Measurements from ENCODE around the gene LRMDA.

The LRMDA gene

DNA sequence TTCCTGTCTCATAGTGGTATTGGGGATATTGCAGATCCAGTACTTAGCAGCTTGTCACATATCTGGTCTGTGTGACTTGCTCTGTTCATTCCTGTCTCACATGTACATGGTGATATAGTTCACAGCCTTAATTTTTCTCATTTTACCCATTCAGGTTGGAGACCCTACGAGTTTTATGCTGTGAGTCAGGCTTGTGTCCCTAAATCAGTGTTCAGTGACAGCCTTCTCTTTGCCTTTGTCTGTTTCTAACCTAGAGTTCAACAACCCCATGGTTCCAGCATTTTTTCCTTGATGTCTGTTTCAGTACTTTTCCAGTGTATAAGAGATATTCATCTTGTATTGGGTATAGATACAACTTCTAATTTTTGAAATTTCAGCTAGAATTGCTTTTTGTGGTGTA, 1016.2 kb downstream of the LRMDA start:
- no peak overlapping the region for H3K4me2 ChIP-seq (ENCODE audit: low read depth, low read length, poor library complexity, severe bottlenecking)
- TF ChIP-seq, protein P1, sequence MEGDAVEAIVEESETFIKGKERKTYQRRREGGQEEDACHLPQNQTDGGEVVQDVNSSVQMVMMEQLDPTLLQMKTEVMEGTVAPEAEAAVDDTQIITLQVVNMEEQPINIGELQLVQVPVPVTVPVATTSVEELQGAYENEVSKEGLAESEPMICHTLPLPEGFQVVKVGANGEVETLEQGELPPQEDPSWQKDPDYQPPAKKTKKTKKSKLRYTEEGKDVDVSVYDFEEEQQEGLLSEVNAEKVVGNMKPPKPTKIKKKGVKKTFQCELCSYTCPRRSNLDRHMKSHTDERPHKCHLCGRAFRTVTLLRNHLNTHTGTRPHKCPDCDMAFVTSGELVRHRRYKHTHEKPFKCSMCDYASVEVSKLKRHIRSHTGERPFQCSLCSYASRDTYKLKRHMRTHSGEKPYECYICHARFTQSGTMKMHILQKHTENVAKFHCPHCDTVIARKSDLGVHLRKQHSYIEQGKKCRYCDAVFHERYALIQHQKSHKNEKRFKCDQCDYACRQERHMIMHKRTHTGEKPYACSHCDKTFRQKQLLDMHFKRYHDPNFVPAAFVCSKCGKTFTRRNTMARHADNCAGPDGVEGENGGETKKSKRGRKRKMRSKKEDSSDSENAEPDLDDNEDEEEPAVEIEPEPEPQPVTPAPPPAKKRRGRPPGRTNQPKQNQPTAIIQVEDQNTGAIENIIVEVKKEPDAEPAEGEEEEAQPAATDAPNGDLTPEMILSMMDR (IDR thresholded peaks at IDR 0.05; ENCODE audit: insufficient read depth, low read length, poor library complexity, severe bottlenecking): no peak
- no peak for TF ChIP-seq EZH2phosphoT487 (conservative IDR thresholded peaks at IDR 0.05; ENCODE audit: low read length)
- H3K4me3 ChIP-seq (ENCODE audit: insufficient read depth, low read length, poor library complexity, severe bottlenecking): no peak overlapping the region
- H3K36me3 ChIP-seq (ENCODE audit: low read length): no peaks in the 10 kb centered on the region
- no peaks in the 10 kb centered on the region for H3K9me2 ChIP-seq (replicated peaks; ENCODE audit: insufficient read depth, low read length)
- no peak overlapping the region for H2AFZ ChIP-seq (ENCODE audit: low read depth, low read length, severe bottlenecking)
- H3K79me2 ChIP-seq (ENCODE audit: insufficient read depth, low read length): no peaks in the 10 kb centered on the region
- no peaks in the 10 kb centered on the region for H3K9me3 ChIP-seq (ENCODE audit: insufficient read depth, low read length)
- H4K20me1 ChIP-seq (ENCODE audit: low read depth, low read length): no peaks in the 10 kb centered on the region
- H3K27ac ChIP-seq (ENCODE audit: low read depth, low read length): no peak overlapping the region
- no peaks in the 10 kb centered on the region for H3F3A ChIP-seq (ENCODE audit: insufficient read depth)
- H3K9ac ChIP-seq (ENCODE audit: low read length): no peak overlapping the region
- H3K27me3 ChIP-seq (ENCODE audit: low read length): no peaks in the 10 kb centered on the region

DNA sequence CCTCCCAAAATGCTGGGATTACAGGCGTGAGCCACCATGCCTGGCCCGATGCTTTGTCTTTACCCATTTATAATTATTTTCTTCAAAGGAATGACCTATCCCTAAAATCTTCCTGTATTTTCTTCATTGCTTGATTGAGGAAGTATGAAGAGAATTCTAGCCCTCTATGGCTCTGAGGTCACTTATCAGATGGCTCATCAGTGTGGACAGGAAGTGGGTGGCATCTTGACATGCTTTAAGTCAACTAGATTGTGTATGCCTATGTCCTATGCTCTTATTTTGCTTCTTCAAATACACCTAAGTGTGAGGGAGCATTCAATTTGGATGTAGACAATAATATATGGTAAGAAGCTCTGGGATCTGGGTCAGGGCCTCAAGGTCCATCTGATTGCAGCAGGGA, 1020.5 kb downstream of the LRMDA start:
- no peak overlapping the region for H3K4me3 ChIP-seq (ENCODE audit: insufficient read depth, low read length, poor library complexity, severe bottlenecking)
- H3K36me3 ChIP-seq (ENCODE audit: low read length): no peaks in the 10 kb centered on the region
- TF ChIP-seq, protein P1 (IDR thresholded peaks at IDR 0.05; ENCODE audit: insufficient read depth, low read length, poor library complexity, severe bottlenecking): no peak
- TF ChIP-seq EZH2phosphoT487 (conservative IDR thresholded peaks at IDR 0.05; ENCODE audit: low read length): no peak
- no peaks in the 10 kb centered on the region for H3F3A ChIP-seq (ENCODE audit: insufficient read depth)
- H3K27me3 ChIP-seq (ENCODE audit: low read length): no peaks in the 10 kb centered on the region
- no peak overlapping the region for H3K4me2 ChIP-seq (ENCODE audit: low read depth, low read length, poor library complexity, severe bottlenecking)
- H3K9ac ChIP-seq (ENCODE audit: low read length): no peak overlapping the region
- H4K20me1 ChIP-seq (ENCODE audit: low read depth, low read length): no peaks in the 10 kb centered on the region
- no peaks in the 10 kb centered on the region for H3K9me2 ChIP-seq (replicated peaks; ENCODE audit: insufficient read depth, low read length)
- no peak overlapping the region for H2AFZ ChIP-seq (ENCODE audit: low read depth, low read length, severe bottlenecking)
- H3K27ac ChIP-seq (ENCODE audit: low read depth, low read length): no peak overlapping the region
- H3K9me3 ChIP-seq (ENCODE audit: insufficient read depth, low read length): no peaks in the 10 kb centered on the region
- no peaks in the 10 kb centered on the region for H3K79me2 ChIP-seq (ENCODE audit: insufficient read depth, low read length)

- H3K9me2 ChIP-seq (replicated peaks; ENCODE audit: insufficient read depth, low read length): no peaks in the 10 kb centered on the region
- no peak overlapping the region for H3K27ac ChIP-seq (ENCODE audit: low read depth, low read length)
- H3F3A ChIP-seq (ENCODE audit: insufficient read depth): no peaks in the 10 kb centered on the region
- H2AFZ ChIP-seq (ENCODE audit: low read depth, low read length, severe bottlenecking): no peak overlapping the region
- H3K36me3 ChIP-seq (ENCODE audit: low read length): no peaks in the 10 kb centered on the region
- no peak overlapping the region for H3K9ac ChIP-seq (ENCODE audit: low read length)
- no peak overlapping the region for H3K4me2 ChIP-seq (ENCODE audit: low read depth, low read length, poor library complexity, severe bottlenecking)
- no peaks in the 10 kb centered on the region for H3K79me2 ChIP-seq (ENCODE audit: insufficient read depth, low read length)
- H4K20me1 ChIP-seq (ENCODE audit: low read depth, low read length): no peaks in the 10 kb centered on the region
- no peak overlapping the region for H3K4me3 ChIP-seq (ENCODE audit: insufficient read depth, low read length, poor library complexity, severe bottlenecking)
- TF ChIP-seq EZH2phosphoT487 (conservative IDR thresholded peaks at IDR 0.05; ENCODE audit: low read length): no peak
- TF ChIP-seq, protein P1 (IDR thresholded peaks at IDR 0.05; ENCODE audit: insufficient read depth, low read length, poor library complexity, severe bottlenecking): no peak
- no peaks in the 10 kb centered on the region for H3K27me3 ChIP-seq (ENCODE audit: low read length)
- no peaks in the 10 kb centered on the region for H3K9me3 ChIP-seq (ENCODE audit: insufficient read depth, low read length)
These were observed 1021.9 kb downstream of the LRMDA start for GRCh38 chr10:76453332-76453731.

All from SU-DHL-6 (cell line).